CD14-positive monocyte (primary cell): ENCODE measurements around the gene TRPM2. TPM values are rescaled to one million over a fixed set of nuclear protein-coding genes. Genes with fewer than 3 reads are reported as not detected.

Experiments
- DNase-seq, 3 donors: peaks; one replicate each; pipeline ENCODE4 v3.0.0-alpha.2; 2011 to 2022
- H2AFZ ChIP-seq: 2 replicates; pipeline ENCODE4 v1.6.0; 2012; ENCODE audit warnings: mild to moderate bottlenecking, low read depth, low read length, inconsistent platforms; ENCODE audit not compliant: insufficient read depth, poor library complexity, severe bottlenecking
- H3K27ac ChIP-seq, 2 donors: 1 replicate in 1 of 2; 2 replicates in 1 of 2; pipeline ENCODE4 v1.5.1; 2012 to 2013; ENCODE audit warnings: low read length in 2 of 2, control low read depth in 1 of 2, inconsistent platforms in 1 of 2, low read depth in 1 of 2, mild to moderate bottlenecking in 1 of 2
- H3K27me3 ChIP-seq, 2 donors: one replicate each; pipeline versions ENCODE4 v1.6.0 to v1.6.1; 2011 to 2013; ENCODE audit warnings: low read length in 2 of 2; ENCODE audit not compliant: control insufficient read depth in 2 of 2, insufficient read depth in 2 of 2
- H3K36me3 ChIP-seq, 2 donors: replicated peaks in 1 of 2; 1 replicate in 1 of 2; 2 replicates in 1 of 2; pipeline versions ENCODE4 v1.5.1 to v1.6.1; 2012 to 2013; ENCODE audit warnings: low read length in 2 of 2, control low read depth in 1 of 2, inconsistent platforms in 1 of 2, mild to moderate bottlenecking in 1 of 2; ENCODE audit not compliant: insufficient read depth in 2 of 2, control insufficient read depth in 1 of 2
- H3K4me1 ChIP-seq, 2 donors: 1 replicate in 1 of 2; 2 replicates in 1 of 2; pipeline versions ENCODE4 v1.5.1 to v1.6.1; 2012 to 2013; ENCODE audit warnings: low read length in 2 of 2, control low read depth in 1 of 2, inconsistent platforms in 1 of 2, mild to moderate bottlenecking in 1 of 2, moderate library complexity in 1 of 2; ENCODE audit not compliant: insufficient read depth in 2 of 2, control insufficient read depth in 1 of 2
- H3K4me2 ChIP-seq: replicated peaks from 2 replicates; pipeline ENCODE3; 2012; ENCODE audit warnings: low read length, moderate library complexity, mild to moderate bottlenecking; ENCODE audit not compliant: poor library complexity, severe bottlenecking; ENCODE audit errors: extremely low read depth
- H3K4me3 ChIP-seq, 3 experiments: fragments of 200-600 bp in 1 of 3; sonication (generic) in 1 of 3; replicated peaks in 1 of 3; 1 replicate in 2 of 3; 2 replicates in 1 of 3; pipeline ENCODE4 v1.5.1; 2011 to 2013; ENCODE audit warnings: low read length in 3 of 3, mild to moderate bottlenecking in 3 of 3, control low read depth in 2 of 3, low read depth in 2 of 3, inconsistent platforms in 1 of 3, moderate library complexity in 1 of 3
- H3K79me2 ChIP-seq: 2 replicates; pipeline ENCODE4 v1.6.0; 2012; ENCODE audit warnings: mild to moderate bottlenecking, control low read depth, inconsistent platforms, low read length, moderate library complexity; ENCODE audit not compliant: insufficient read depth
- H3K9ac ChIP-seq: 2 replicates; pipeline ENCODE4 v1.6.0; 2017; ENCODE audit warnings: low read length, mild to moderate bottlenecking; ENCODE audit not compliant: insufficient read depth, poor library complexity, severe bottlenecking
- H3K9me3 ChIP-seq, 2 donors: replicated peaks in 1 of 2; 1 replicate in 1 of 2; 2 replicates in 1 of 2; pipeline versions ENCODE4 v1.5.1 to v1.6.1; 2012 to 2013; ENCODE audit warnings: low read length in 2 of 2, control low read depth in 1 of 2; ENCODE audit not compliant: control insufficient read depth in 1 of 2, insufficient read depth in 1 of 2
- H4K20me1 ChIP-seq: 2 replicates; pipeline ENCODE4 v1.6.0; 2012; ENCODE audit warnings: mild to moderate bottlenecking, low read length, control low read depth, moderate library complexity; ENCODE audit not compliant: insufficient read depth
- H3K27ac Mint-ChIP-seq, 7 donors: one replicate each; pipeline ENCODE4 v1.8.0; 2020; ENCODE audit warnings: mild to moderate bottlenecking in 7 of 7, mixed read lengths in 7 of 7, moderate library complexity in 6 of 7, inconsistent platforms in 2 of 7
- H3K27me3 Mint-ChIP-seq, 3 donors: one replicate each; pipeline ENCODE4 v1.8.0; 2021 to 2022; ENCODE audit warnings: low read depth in 3 of 3, mild to moderate bottlenecking in 3 of 3, mixed read lengths in 3 of 3, moderate library complexity in 3 of 3, inconsistent platforms in 1 of 3
- H3K36me3 Mint-ChIP-seq, 2 donors: one replicate each; pipeline ENCODE4 v1.8.0; 2020; ENCODE audit warnings: mixed read lengths in 2 of 2, inconsistent platforms in 1 of 2, mild to moderate bottlenecking in 1 of 2
- H3K4me1 Mint-ChIP-seq: one replicate; pipeline ENCODE4 v1.8.0; 2020; ENCODE audit warnings: mild to moderate bottlenecking, mixed read lengths
- H3K4me3 Mint-ChIP-seq, 2 donors: one replicate each; pipeline ENCODE4 v1.8.0; 2020; ENCODE audit warnings: mild to moderate bottlenecking in 2 of 2, mixed read lengths in 2 of 2, moderate library complexity in 1 of 2
- H3K9me3 Mint-ChIP-seq, 7 donors: one replicate each; pipeline ENCODE4 v1.8.0; 2020 to 2022; ENCODE audit warnings: mixed read lengths in 7 of 7, mild to moderate bottlenecking in 6 of 7, moderate library complexity in 6 of 7, inconsistent platforms in 2 of 7
- CTCF ChIP-seq: fragments of 200-600 bp; IDR thresholded peaks from one replicate; pipeline ENCODE4 v1.8.0; 2022; ENCODE audit warnings: antibody characterized with exemption, mild to moderate bottlenecking
- WGBS: methylation state at CpG from one replicate; pipeline ENCODE4 v1.1.5; 2013; ENCODE audit warnings: missing lambda C conversion rate; ENCODE audit not compliant: insufficient coverage; 5-methylcytosine and 5-hydroxymethylcytosine counted together
- intact Hi-C, 2 donors: fragments of 100-400 bp; cut with micrococcal nuclease; formaldehyde crosslinking; loops; one replicate each; pipeline versions ENCODE4 v1.15.0 to v1.15.1; 2023
- polyA plus RNA-seq, 3 donors: library from polyadenylated mRNA; depleted of rRNA in 1 of 3; unstranded in 2 of 3; stranded (reverse) in 1 of 3; fragments of 300-500 nt in 2 of 3; fragments of >200 nt in 1 of 3; fragmentation: Illumina TruSeq in 2 of 3; gene quantifications; 1 replicate in 2 of 3; 2 replicates in 1 of 3; pipeline ENCODE4 v1.2.3, GENCODE V29; 2012 to 2021

Gene TRPM2
- polyA plus RNA-seq, 3 donors: 7.6 to 21.6 (median 12.2) TPM

DNA sequence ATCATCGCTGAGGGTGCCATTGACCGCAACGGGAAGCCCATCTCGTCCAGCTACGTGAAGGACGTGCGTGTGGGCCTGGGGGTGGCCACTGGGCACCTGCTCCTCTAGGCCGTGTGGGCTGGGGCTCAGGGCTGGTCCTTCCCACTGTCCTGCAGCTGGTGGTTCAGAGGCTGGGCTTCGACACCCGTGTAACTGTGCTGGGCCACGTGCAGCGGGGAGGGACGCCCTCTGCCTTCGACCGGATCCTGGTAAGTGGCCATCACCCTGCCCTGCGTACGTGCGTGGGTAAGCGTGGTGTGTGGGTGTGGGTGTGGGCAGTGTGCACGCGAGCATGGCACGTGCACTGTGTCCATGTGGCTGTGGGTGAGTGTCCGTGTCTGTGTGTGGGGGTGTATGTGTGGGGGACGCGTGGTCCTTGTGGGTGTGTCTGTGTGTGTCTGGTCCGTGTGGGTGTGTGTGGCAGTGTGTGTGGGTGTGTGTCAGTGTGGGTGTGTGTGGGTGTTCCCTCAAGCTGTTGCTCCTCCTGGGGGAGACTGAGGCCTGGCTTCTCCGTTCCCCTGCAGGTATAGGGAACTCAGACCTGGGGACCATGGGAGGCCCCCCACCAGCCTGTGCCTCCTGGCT lies 37.0 kb upstream of the TRPM2 start:
- H3K27ac Mint-ChIP-seq: peak overlapping the region in 2 of 7 donors; percentile 68 to 72
- no peaks in the 10 kb centered on the region for H3K27me3 Mint-ChIP-seq
- no peak overlapping the region for H3K9ac ChIP-seq
- H3K27me3 ChIP-seq: no peaks in the 10 kb centered on the region
- no peaks in the 10 kb centered on the region for H3K4me1 ChIP-seq
- no peaks in the 10 kb centered on the region for H3K4me1 Mint-ChIP-seq
- DNase-seq: no peak
- intact Hi-C loops: no loop called here
- H3K4me2 ChIP-seq: no peak overlapping the region
- H3K4me3 Mint-ChIP-seq: no peak overlapping the region
- peaks cover 92 to 95% of the 10 kb centered on the region in 2 donors for H3K36me3 ChIP-seq
- TF ChIP-seq CTCF: no peak
- peaks cover 45% of the 10 kb centered on the region for H4K20me1 ChIP-seq
- H2AFZ ChIP-seq: no peak overlapping the region
- 97% methylated on average over 25 of the region's 27 CpGs for WGBS
- H3K27ac ChIP-seq: no peak overlapping the region
- H3K9me3 ChIP-seq: no peaks in the 10 kb centered on the region
- H3K79me2 ChIP-seq: no peaks in the 10 kb centered on the region
- peaks cover 38 to 79% of the 10 kb centered on the region in 2 donors for H3K36me3 Mint-ChIP-seq
- H3K9me3 Mint-ChIP-seq: no peaks in the 10 kb centered on the region
- H3K4me3 ChIP-seq: no peak overlapping the region

- TF ChIP-seq CTCF: no peak
- Mint-ChIP-seq H3K4me3 (no peak overlapping the region), H3K27me3 (no peaks in the 10 kb centered on the region), H3K4me1 (no peaks in the 10 kb centered on the region), H3K9me3 (no peaks in the 10 kb centered on the region), H3K36me3 (peaks cover 32 to 80% of the 10 kb centered on the region in 2 donors), H3K27ac (peak overlapping the region in 1 of 7 donors; percentile 46)
- Histone ChIP-seq H3K79me2 (no peaks in the 10 kb centered on the region), H3K4me3 (no peak overlapping the region), H3K9me3 (no peaks in the 10 kb centered on the region), H3K27ac (no peak overlapping the region), H3K4me2 (no peak overlapping the region), H3K4me1 (no peaks in the 10 kb centered on the region), H2AFZ (no peak overlapping the region), H3K9ac (no peak overlapping the region), H4K20me1 (peaks cover 36% of the 10 kb centered on the region), H3K36me3 (peaks cover 92 to 95% of the 10 kb centered on the region in 2 donors), H3K27me3 (no peaks in the 10 kb centered on the region)
- DNase-seq: no peak
- 99% methylated on average over 18 of the region's 19 CpGs for WGBS
- intact Hi-C loops: no loop called here
Observed at GRCh38 chr21:44317241-44317782, 36.1 kb upstream of the TRPM2 start.
